Uterus (tissue), 4 donors: ENCODE measurements around the gene SNX6. TPM values are rescaled to one million over a fixed set of nuclear protein-coding genes. Genes with fewer than 3 reads are reported as not detected.

Experiments
- DNase-seq, 2 donors: peaks; one replicate each; pipeline ENCODE4 v3.0.0-alpha.2; 2019 to 2020
- H3K27ac ChIP-seq, 2 donors: fragments of 200-600 bp; sonication (generic); 1 replicate in 1 of 2; 2 replicates in 1 of 2; pipeline ENCODE4 v1.5.1; 2016 to 2018
- H3K27me3 ChIP-seq, 2 donors: fragments of 200-600 bp; sonication (generic); one replicate each; pipeline ENCODE4 v1.5.1; 2018 to 2019; ENCODE audit warnings: control low read depth in 1 of 2
- H3K36me3 ChIP-seq, 2 donors: fragments of 200-600 bp; sonication (generic); one replicate each; pipeline ENCODE4 v1.5.1; 2019; ENCODE audit warnings: control low read depth in 1 of 2
- H3K4me1 ChIP-seq, 2 donors: fragments of 200-600 bp; sonication (generic); one replicate each; pipeline ENCODE4 v1.5.1; 2018 to 2019; ENCODE audit warnings: control low read depth in 1 of 2
- H3K4me3 ChIP-seq, 2 donors: fragments of 200-600 bp; sonication (generic); 1 replicate in 1 of 2; 2 replicates in 1 of 2; pipeline ENCODE4 v1.5.1; 2018 to 2019; ENCODE audit warnings: mild to moderate bottlenecking in 1 of 2
- H3K9me3 ChIP-seq, 2 donors: fragments of 200-600 bp; sonication (generic); one replicate each; pipeline ENCODE4 v1.5.1; 2019; ENCODE audit warnings: control low read depth in 1 of 2
- POLR2A ChIP-seq, 2 donors: fragments of 450-650 bp; IDR thresholded peaks; one replicate each; pipeline ENCODE4 v1.6.1; 2016; ENCODE audit warnings: antibody characterized with exemption in 2 of 2, mild to moderate bottlenecking in 1 of 2, moderate library complexity in 1 of 2
- intact Hi-C: fragments of 100-400 bp; cut with DNase I; formaldehyde crosslinking; loops from one replicate; pipeline ENCODE4 v1.15.1; 2023; ENCODE audit warnings: low total_unique reads
- total RNA-seq, 4 donors: library from RNA; depleted of rRNA in 3 of 4; stranded (reverse); fragments of >200 nt in 3 of 4; gene quantifications; one replicate each; pipeline versions ENCODE4 v1.1.0 to v1.2.4, GENCODE V29; 2014 to 2023
- TF ChIP-seq, protein P1 (sequence below), 4 experiments: fragments of 200-600 bp in 2 of 4; fragments of 450-650 bp in 2 of 4; sonication (generic) in 2 of 4; IDR thresholded peaks; one replicate each; pipeline ENCODE4 v1.5.1; 2016 to 2019; ENCODE audit warnings: antibody characterized with exemption in 4 of 4, mild to moderate bottlenecking in 2 of 4, moderate library complexity in 1 of 4
- donor health status: DM: yes; HTN: yes; CAD: no.

Gene SNX6
- total RNA-seq, 4 donors from 2014 or later = 22.8 to 357 (median 73.9) TPM

DNA sequence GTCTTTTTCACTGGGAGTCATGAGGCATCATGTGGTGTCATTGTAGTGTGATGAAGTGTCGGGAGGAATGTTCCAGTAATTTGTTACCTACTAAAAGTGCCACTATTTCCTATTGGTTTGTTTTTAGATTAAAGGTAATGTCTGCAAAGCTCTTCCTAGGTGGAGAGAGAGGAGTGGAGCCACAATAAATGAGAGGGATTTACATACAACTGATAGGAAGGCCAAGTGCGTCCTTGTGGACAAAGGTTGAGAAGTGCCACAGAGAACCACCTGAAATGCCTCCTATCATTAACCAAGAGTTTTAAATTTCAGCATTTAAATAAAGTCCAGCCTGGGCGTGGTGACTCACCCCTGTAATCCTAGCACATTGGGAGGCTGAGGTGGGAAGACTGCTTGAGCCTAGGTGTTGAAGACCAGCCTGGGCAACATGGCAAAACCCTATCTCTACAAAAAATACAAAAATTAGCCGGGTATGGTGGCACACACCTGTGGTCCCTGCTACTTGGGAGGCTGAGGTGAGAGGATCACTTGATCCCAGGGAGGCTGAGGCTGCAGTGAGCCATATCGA, 2.5 kb upstream of the SNX6 start:
- TF ChIP-seq, protein P1, sequence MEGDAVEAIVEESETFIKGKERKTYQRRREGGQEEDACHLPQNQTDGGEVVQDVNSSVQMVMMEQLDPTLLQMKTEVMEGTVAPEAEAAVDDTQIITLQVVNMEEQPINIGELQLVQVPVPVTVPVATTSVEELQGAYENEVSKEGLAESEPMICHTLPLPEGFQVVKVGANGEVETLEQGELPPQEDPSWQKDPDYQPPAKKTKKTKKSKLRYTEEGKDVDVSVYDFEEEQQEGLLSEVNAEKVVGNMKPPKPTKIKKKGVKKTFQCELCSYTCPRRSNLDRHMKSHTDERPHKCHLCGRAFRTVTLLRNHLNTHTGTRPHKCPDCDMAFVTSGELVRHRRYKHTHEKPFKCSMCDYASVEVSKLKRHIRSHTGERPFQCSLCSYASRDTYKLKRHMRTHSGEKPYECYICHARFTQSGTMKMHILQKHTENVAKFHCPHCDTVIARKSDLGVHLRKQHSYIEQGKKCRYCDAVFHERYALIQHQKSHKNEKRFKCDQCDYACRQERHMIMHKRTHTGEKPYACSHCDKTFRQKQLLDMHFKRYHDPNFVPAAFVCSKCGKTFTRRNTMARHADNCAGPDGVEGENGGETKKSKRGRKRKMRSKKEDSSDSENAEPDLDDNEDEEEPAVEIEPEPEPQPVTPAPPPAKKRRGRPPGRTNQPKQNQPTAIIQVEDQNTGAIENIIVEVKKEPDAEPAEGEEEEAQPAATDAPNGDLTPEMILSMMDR (IDR thresholded peaks at IDR 0.05) = no peak
- TF ChIP-seq POLR2A (IDR thresholded peaks at IDR 0.05) = no peak
- DNase-seq = no peak
- H3K4me1 ChIP-seq = no peaks in the 10 kb centered on the region
- H3K9me3 ChIP-seq = no peaks in the 10 kb centered on the region
- no peak overlapping the region for H3K27ac ChIP-seq
- no peak overlapping the region for H3K4me3 ChIP-seq
- no peaks in the 10 kb centered on the region for H3K36me3 ChIP-seq
- intact Hi-C loops = no loop called here
- no peaks in the 10 kb centered on the region for H3K27me3 ChIP-seq

DNA sequence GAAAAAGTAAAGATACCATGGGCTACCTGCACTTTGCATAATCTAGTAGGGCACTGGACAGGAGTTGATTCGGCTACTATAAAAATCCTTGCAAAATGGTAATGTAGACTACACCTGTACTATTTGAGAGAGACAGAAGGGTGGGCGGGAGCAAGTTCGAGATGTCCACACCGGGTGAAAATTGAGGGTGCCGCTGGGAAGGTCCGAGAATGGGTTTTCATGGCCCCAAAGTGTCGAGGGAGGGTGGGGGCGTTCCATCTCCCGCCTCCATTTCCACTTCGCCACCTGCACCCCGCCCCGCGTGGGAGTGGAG, 648 bp downstream of the SNX6 start:
- TF ChIP-seq POLR2A (IDR thresholded peaks at IDR 0.05) = no peak
- TF ChIP-seq, protein P1 (IDR thresholded peaks at IDR 0.05) = no peak
- Histone ChIP-seq H3K9me3 (no peaks in the 10 kb centered on the region), H3K27me3 (no peaks in the 10 kb centered on the region), H3K4me3 (peak overlapping the region; percentile 82 to 98), H3K27ac (peak overlapping the region; percentile 94 to 99), H3K36me3 (no peaks in the 10 kb centered on the region), H3K4me1 (no peaks in the 10 kb centered on the region)
- DNase-seq = peak in 1 of 2 donors; percentile 50
- intact Hi-C loops = no loop called here

DNA sequence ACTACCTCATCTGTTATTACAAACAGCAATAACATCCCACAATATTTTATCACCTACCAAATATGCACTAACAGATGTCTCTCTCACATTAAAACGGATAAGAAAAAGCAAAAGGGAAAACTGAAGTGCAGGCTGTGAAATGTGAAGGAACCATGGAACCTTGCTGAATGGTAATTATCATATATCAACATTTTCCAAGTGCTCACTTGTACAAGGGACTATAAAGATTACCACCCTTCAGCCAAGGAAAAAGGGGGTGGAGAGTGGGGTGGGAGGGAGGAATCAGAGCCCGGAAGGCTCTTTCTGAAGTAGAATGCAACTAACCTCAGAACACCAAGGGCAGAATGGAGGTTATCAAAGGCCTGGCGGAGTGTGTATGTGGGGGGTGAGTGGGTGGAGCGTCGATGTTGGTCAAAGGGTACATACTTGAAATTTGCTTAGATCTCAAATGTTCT, 1.2 kb downstream of the SNX6 start:
- no peaks in the 10 kb centered on the region for H3K36me3 ChIP-seq
- no peak for DNase-seq
- intact Hi-C loops = no loop called here
- no peaks in the 10 kb centered on the region for H3K4me1 ChIP-seq
- TF ChIP-seq, protein P1 (IDR thresholded peaks at IDR 0.05) = no peak
- no peak for TF ChIP-seq POLR2A (IDR thresholded peaks at IDR 0.05)
- H3K27me3 ChIP-seq = no peaks in the 10 kb centered on the region
- H3K9me3 ChIP-seq = no peaks in the 10 kb centered on the region
- peak overlapping the region; percentile 94 to 99 for H3K27ac ChIP-seq
- H3K4me3 ChIP-seq = peak overlapping the region; percentile 82 to 98

DNA sequence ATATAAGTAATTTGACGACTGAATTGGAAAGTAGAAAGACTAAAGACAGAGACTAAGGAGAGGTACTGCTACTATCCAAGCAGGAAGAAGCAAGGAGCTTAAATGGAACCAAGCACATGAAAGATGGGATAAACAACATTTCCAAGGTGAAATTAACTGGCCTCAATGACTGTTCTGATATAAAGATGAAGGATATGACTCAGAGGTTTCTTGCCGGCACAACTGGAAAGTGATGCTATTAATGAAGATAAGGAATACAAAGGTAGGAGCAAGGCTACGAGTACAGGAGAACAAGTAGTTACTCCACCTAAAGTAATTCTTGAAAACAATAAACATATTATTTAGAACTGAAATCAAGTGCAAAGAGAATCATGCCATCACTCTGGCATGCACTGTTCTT, 6.4 kb downstream of the SNX6 start:
- intact Hi-C loops = no loop called here
- H3K27me3 ChIP-seq = no peaks in the 10 kb centered on the region
- H3K36me3 ChIP-seq = no peaks in the 10 kb centered on the region
- no peak for DNase-seq
- no peak overlapping the region for H3K27ac ChIP-seq
- H3K4me3 ChIP-seq = no peak overlapping the region
- no peaks in the 10 kb centered on the region for H3K4me1 ChIP-seq
- H3K9me3 ChIP-seq = no peaks in the 10 kb centered on the region
- no peak for TF ChIP-seq POLR2A (IDR thresholded peaks at IDR 0.05)
- TF ChIP-seq, protein P1 (IDR thresholded peaks at IDR 0.05) = no peak

DNA sequence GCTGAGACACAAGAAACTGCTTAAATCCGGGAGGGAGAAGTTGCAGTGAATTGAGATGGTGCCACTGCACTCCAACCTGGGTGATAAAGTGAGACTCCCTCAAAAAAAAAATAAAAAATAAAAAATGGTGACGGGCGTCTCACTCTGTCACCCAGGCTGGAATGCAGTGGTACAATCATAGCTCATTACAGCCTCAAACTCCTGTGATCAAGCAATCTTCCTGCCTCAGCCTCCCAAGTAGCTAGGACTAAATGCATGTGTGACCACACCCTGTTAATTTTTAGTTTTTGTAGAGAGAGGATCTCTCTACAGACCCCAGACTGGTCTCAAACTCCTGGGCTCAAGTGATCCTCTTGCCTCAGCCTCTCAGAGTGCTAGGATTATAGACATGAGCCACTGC, 9.1 kb downstream of the SNX6 start:
- H3K27ac ChIP-seq = no peak overlapping the region
- H3K4me1 ChIP-seq = no peaks in the 10 kb centered on the region
- no peaks in the 10 kb centered on the region for H3K9me3 ChIP-seq
- H3K4me3 ChIP-seq = no peak overlapping the region
- no peaks in the 10 kb centered on the region for H3K27me3 ChIP-seq
- no peaks in the 10 kb centered on the region for H3K36me3 ChIP-seq
- intact Hi-C loops = no loop called here
- no peak for DNase-seq
- TF ChIP-seq POLR2A (IDR thresholded peaks at IDR 0.05) = no peak
- TF ChIP-seq, protein P1 (IDR thresholded peaks at IDR 0.05) = no peak
